ENCODE data around the gene LRMDA. TPM values are rescaled to one million over a fixed set of nuclear protein-coding genes. Genes with fewer than 3 reads are reported as not detected.

Gene LRMDA
- polyA plus RNA-seq, 2 of the 4 experiments (the other 2 are of a cell fraction): 4.6 to 5.2 TPM

DNA sequence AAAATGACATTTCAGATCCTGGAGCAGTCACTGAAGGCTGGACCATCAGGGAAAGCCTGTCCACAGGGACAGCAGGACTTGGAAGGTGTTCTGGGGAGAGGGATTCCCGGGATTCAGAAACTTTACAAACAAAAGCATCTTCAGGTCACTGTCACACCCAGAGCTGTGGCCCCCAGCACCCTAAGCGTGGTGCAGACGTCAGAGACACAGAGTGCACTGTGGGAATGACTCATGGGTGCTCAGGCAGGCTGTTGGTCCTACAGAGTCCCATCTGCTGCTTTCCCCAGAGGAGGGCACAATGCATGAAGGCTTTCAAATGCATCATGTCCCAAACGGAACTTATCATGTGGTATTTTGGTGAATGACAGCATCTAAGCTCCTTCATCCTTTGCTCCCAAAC is 13.1 kb upstream of the LRMDA start:
- H3K9me3 ChIP-seq: no peaks in the 10 kb centered on the region
- POLR2A ChIA-PET: no interaction called here
- H3K4me2 ChIP-seq: no peak overlapping the region
- FAIRE-seq: no peak
- H3K27ac ChIP-seq: peak overlapping the region in 1 of 2 experiments; percentile 18; a peak in 1 of 6 replicates
- H3K4me3 ChIP-seq: no peak overlapping the region
- TF ChIP-seq CHD4 (IDR thresholded peaks at IDR 0.05; ENCODE audit: borderline replicate concordance): no peak
- TF ChIP-seq, protein P1, sequence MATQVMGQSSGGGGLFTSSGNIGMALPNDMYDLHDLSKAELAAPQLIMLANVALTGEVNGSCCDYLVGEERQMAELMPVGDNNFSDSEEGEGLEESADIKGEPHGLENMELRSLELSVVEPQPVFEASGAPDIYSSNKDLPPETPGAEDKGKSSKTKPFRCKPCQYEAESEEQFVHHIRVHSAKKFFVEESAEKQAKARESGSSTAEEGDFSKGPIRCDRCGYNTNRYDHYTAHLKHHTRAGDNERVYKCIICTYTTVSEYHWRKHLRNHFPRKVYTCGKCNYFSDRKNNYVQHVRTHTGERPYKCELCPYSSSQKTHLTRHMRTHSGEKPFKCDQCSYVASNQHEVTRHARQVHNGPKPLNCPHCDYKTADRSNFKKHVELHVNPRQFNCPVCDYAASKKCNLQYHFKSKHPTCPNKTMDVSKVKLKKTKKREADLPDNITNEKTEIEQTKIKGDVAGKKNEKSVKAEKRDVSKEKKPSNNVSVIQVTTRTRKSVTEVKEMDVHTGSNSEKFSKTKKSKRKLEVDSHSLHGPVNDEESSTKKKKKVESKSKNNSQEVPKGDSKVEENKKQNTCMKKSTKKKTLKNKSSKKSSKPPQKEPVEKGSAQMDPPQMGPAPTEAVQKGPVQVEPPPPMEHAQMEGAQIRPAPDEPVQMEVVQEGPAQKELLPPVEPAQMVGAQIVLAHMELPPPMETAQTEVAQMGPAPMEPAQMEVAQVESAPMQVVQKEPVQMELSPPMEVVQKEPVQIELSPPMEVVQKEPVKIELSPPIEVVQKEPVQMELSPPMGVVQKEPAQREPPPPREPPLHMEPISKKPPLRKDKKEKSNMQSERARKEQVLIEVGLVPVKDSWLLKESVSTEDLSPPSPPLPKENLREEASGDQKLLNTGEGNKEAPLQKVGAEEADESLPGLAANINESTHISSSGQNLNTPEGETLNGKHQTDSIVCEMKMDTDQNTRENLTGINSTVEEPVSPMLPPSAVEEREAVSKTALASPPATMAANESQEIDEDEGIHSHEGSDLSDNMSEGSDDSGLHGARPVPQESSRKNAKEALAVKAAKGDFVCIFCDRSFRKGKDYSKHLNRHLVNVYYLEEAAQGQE (IDR thresholded peaks at IDR 0.05): no peak
- no peak for TF ChIP-seq NPAS2 (CRISPR knock-in tag; IDR thresholded peaks at IDR 0.05; ENCODE audit: borderline replicate concordance)
- TF ChIP-seq, protein P2, sequence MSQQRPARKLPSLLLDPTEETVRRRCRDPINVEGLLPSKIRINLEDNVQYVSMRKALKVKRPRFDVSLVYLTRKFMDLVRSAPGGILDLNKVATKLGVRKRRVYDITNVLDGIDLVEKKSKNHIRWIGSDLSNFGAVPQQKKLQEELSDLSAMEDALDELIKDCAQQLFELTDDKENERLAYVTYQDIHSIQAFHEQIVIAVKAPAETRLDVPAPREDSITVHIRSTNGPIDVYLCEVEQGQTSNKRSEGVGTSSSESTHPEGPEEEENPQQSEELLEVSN (IDR thresholded peaks at IDR 0.05; ENCODE audit: borderline replicate concordance, low read depth): no peak
- no peak for TF ChIP-seq GATA3 (IDR thresholded peaks at IDR 0.05; ENCODE audit: borderline replicate concordance)
- TF ChIP-seq SREBF2 (IDR thresholded peaks at IDR 0.05): no peak
- TF ChIP-seq HEYL (CRISPR knock-in tag; IDR thresholded peaks at IDR 0.05): no peak
- TF ChIP-seq CBX2 (IDR thresholded peaks at IDR 0.05; ENCODE audit: borderline replicate concordance, low read depth): no peak
- no peak for TF ChIP-seq KDM5A (IDR thresholded peaks at IDR 0.05)
- TF ChIP-seq TFCP2L1 (CRISPR knock-in tag; IDR thresholded peaks at IDR 0.05): no peak
- no peak for TF ChIP-seq PHF8 (IDR thresholded peaks at IDR 0.05; ENCODE audit: borderline replicate concordance, low read depth)
- TF ChIP-seq, protein P3, sequence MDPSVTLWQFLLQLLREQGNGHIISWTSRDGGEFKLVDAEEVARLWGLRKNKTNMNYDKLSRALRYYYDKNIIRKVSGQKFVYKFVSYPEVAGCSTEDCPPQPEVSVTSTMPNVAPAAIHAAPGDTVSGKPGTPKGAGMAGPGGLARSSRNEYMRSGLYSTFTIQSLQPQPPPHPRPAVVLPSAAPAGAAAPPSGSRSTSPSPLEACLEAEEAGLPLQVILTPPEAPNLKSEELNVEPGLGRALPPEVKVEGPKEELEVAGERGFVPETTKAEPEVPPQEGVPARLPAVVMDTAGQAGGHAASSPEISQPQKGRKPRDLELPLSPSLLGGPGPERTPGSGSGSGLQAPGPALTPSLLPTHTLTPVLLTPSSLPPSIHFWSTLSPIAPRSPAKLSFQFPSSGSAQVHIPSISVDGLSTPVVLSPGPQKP (IDR thresholded peaks at IDR 0.05; ENCODE audit: low read depth, low read length): no peak
- no peak for TF ChIP-seq RFX5 (IDR thresholded peaks at IDR 0.05)
- TF ChIP-seq MAFK (IDR thresholded peaks at IDR 0.05; ENCODE audit: partially characterized antibody): no peak
- no peak for TF ChIP-seq CBX8 (IDR thresholded peaks at IDR 0.05)
- TF ChIP-seq, protein P4, sequence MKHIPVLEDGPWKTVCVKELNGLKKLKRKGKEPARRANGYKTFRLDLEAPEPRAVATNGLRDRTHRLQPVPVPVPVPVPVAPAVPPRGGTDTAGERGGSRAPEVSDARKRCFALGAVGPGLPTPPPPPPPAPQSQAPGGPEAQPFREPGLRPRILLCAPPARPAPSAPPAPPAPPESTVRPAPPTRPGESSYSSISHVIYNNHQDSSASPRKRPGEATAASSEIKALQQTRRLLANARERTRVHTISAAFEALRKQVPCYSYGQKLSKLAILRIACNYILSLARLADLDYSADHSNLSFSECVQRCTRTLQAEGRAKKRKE (CRISPR knock-in tag; IDR thresholded peaks at IDR 0.05; ENCODE audit: low read depth): no peak
- no peak for TF ChIP-seq HDAC2 (IDR thresholded peaks at IDR 0.05)
- WGBS (ENCODE audit: missing lambda C conversion rate): 45% methylated on average over 4 of the region's 4 CpGs
- CTCF ChIA-PET: interaction anchor here (0.6 kb wide), 2 partner anchors 14 to 486 kb away, joined by 3 read pairs; no protein-coding TSS in a partner anchor
- peaks cover 11% of the 10 kb centered on the region; the same call in 2 of the 3 replicates for H3K4me1 ChIP-seq
- ATAC-seq: peak; percentile 57 to 59; a peak in 2 of 6 replicates
- no peak for DNase-seq (ENCODE audit: low read depth in 1 of 2, low spot score in 1 of 2)

DNA sequence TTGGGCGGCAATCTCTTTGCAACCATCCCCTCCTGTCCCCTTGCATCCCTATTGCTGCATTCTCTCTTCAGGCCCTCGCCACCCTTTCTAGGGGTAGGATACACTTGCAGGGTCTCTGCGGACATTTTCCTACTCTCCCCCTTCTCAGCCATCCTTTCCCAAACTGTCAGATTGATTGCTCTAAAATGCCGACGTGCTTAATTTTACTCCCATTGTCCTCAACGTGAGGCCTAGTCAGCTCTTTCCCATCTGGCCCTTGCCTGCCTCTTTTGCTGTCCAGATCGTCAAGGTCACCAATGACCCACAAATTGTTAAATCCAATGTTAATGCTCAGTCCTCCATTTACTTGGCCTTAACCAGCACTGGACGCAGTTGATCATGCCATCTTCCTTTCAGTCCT is 12.7 kb upstream of the LRMDA start:
- DNase-seq (ENCODE audit: low read depth in 1 of 2, low spot score in 1 of 2): no peak
- no peaks in the 10 kb centered on the region for H3K9me3 ChIP-seq
- TF ChIP-seq, protein P3 (IDR thresholded peaks at IDR 0.05; ENCODE audit: low read depth, low read length): no peak
- TF ChIP-seq ZFP36 (IDR thresholded peaks at IDR 0.05; ENCODE audit: borderline replicate concordance, partially characterized antibody) (no peak), MAFK (IDR thresholded peaks at IDR 0.05; ENCODE audit: partially characterized antibody) (peak; percentile 29)
- peaks cover 11% of the 10 kb centered on the region; the same call in 2 of the 3 replicates for H3K4me1 ChIP-seq
- FAIRE-seq: no peak
- no peak overlapping the region for H3K4me2 ChIP-seq
- no peak overlapping the region for H3K4me3 ChIP-seq
- ATAC-seq: no peak
- CTCF ChIA-PET: interaction anchor here (0.6 kb wide), 2 partner anchors 14 to 486 kb away, joined by 3 read pairs; no protein-coding TSS in a partner anchor
- POLR2A ChIA-PET: no interaction called here
- 84% methylated on average over 8 of the region's 8 CpGs for WGBS (ENCODE audit: missing lambda C conversion rate)
- no peak overlapping the region for H3K27ac ChIP-seq

Measured in A549 (cell line).